ENCODE results near the gene KRTAP10-10.
"Not testable (repeated sequence)": the region's sequence is repeated elsewhere in the genome, so short reads cannot be mapped to it uniquely, and the experiment has no call there.

Gene KRTAP10-10

DNA sequence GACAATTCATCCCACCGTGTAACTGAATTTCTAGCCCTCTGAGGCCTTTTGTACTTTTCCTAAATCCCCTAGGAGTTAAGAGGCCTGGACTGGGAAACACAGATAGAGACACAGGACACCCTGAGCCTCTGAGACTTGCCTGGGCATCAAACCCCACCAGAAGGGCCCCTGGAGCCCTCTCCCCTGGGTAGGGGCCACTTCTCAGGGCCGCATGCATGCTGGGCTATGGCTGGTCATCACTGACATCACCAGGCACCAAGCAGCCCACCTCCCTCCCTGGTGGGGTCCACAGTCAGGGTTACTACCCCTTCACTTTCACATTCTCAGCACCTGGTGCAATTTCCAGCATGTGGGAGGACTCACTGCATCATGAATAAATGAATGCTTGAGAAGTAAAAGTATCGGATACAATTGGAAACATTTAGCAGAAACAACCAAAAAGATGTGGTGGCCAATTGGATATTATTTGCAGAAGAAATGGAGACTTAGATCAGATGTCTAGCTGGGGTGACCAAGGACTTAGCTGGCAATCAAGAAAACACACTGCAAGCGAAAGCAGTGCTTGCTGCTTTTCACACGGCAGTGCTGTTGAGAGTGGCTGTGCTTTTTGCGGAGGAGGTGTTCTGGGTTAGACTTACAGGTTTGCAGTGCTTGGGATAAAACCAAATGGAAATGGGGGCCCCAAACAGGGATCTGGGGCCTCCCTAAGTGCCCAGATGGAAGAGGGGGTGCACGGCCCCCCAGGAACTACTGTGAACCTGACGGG lies 37.7 kb upstream of the KRTAP10-10 start:
- Mint-ChIP-seq H3K9me3 (peaks cover 6% of the 10 kb centered on the region), H3K36me3 (ENCODE audit: low read depth) (no peaks in the 10 kb centered on the region), H3K4me1 (ENCODE audit: low read depth) (no peaks in the 10 kb centered on the region), H3K27ac (no peak overlapping the region), H3K4me3 (no peak overlapping the region), H3K27me3 (peaks cover 5% of the 10 kb centered on the region)

DNA sequence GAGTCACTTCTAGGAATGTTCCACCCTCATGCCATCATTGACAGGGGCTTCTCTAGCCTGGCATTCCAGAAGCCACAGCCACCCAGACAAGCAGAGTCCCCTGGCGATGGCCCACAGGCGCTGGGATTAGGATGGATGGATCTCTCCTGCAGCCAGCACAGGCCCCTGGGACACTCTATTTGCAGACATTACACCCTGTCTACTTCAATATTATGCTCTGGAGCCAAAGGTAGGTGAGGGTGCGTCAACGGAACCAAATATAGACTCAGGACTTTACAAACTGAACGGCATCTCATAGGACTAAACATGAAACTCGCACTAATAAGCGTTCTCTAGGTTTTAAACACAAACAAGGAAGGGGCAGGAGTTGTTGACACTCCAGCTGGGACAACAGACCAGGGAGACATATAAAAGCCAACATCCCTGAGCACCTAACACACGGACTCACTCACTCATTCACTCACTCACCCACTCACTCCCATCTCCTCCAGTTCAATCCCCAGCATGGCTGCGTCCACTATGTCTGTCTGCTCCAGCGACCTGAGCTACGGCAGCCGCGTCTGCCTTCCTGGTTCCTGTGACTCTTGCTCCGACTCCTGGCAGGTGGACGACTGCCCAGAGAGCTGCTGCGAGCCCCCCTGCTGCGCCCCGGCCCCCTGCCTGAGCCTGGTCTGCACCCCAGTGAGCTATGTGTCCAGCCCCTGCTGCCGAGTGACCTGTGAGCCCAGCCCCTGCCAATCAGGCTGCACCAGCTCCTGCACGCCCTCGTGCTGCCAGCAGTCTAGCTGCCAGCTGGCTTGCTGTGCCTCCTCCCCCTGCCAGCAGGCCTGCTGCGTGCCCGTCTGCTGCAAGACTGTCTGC lies 36.8 kb upstream of the KRTAP10-10 start, which contains the start of gene KRTAP10-7:
KRTAP10-7 (plus strand) TSS at position 480 of the 861 bp plus-strand sequence; CDS start at position 505, 25 bp downstream.
- not testable (repeated sequence) for H3K27ac Mint-ChIP-seq; H3K4me1 Mint-ChIP-seq (ENCODE audit: low read depth); H3K4me3 Mint-ChIP-seq; H3K36me3 Mint-ChIP-seq (ENCODE audit: low read depth); H3K9me3 Mint-ChIP-seq
- H3K27me3 Mint-ChIP-seq = peaks cover 11% of the 10 kb centered on the region

DNA sequence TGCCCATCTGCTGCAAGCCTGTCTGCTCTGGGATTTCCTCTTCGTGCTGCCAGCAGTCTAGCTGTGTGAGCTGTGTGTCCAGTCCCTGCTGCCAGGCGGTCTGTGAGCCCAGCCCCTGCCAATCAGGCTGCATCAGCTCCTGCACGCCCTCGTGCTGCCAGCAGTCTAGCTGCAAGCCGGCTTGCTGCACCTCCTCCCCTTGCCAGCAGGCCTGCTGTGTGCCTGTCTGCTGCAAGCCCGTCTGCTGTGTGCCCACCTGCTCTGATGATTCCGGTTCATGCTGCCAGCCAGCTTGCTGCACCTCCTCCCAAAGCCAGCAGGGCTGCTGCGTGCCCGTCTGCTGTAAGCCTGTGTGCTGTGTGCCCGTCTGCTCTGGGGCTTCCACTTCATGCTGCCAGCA lies 36.1 kb upstream of the KRTAP10-10 start:
- H3K4me3 Mint-ChIP-seq; H3K36me3 Mint-ChIP-seq (ENCODE audit: low read depth); H3K27ac Mint-ChIP-seq; H3K9me3 Mint-ChIP-seq; H3K4me1 Mint-ChIP-seq (ENCODE audit: low read depth): not testable (repeated sequence)
- peaks cover 11% of the 10 kb centered on the region for H3K27me3 Mint-ChIP-seq

DNA sequence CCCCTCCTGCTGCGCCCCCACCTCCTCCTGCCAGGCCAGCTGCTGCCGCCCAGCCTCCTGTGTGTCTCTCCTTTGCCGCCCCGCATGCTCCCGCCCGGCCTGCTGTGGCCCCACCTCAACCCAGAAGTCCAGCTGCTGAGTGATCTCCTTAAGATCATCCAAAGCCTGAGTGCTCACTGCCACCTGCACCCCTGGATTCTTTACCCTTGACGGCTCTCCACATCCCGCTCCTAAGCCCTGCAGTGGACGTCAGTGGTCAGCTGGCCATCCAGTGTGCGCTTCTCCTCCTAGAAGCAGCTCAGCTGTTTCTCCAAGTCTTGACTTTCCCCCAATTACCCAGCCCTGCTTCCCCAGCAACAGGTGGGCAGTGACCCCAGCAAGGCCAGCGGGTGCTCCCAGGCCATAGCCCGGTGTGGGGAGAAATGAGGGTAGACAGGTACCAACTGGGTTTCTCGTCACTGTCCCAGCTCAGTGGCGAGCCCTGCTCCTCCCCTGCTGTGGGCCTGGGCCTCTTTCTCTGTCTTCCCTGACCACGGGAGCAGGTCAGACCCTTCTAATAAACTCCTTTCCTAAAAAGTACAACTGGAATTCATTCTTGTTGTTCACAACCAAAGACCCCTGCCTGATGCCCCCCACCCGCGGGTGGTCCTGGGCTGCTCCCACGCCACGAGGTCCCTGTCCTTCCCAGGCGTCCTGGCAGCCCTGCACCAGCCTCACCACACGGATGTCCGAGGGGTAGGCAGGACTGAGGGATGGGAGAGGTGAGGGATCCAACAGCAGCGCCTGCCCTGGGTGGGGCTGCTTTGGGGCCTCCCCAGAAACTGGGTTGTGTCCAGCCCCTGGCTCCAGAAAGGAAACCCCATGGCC lies 35.3 kb upstream of the KRTAP10-10 start:
- Mint-ChIP-seq H3K27me3 (peaks cover 11% of the 10 kb centered on the region), H3K9me3 (peaks cover 6% of the 10 kb centered on the region), H3K36me3 (ENCODE audit: low read depth) (no peaks in the 10 kb centered on the region), H3K27ac (no peak overlapping the region), H3K4me3 (no peak overlapping the region), H3K4me1 (ENCODE audit: low read depth) (no peaks in the 10 kb centered on the region)

DNA sequence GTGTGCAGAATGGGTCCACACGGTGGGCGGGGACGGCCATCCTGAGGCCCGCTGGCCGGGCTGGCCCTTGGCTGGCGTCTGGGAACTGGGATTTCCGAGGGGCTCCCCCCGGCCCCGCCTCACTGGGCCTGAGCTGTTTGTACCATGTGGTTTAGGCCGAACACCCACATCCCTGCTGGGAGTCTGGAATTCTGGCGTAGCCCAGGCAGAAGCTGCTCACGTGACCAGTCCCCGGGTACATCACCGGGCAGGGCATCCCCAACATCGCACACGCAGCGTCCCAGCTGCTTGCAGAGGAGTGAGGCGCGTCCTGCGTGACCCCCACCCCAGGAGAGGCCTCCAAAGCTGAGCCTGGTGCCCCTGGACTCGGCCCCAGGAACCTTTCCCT lies 34.7 kb upstream of the KRTAP10-10 start:
- Mint-ChIP-seq H3K36me3 (ENCODE audit: low read depth) (no peaks in the 10 kb centered on the region), H3K4me1 (ENCODE audit: low read depth) (no peaks in the 10 kb centered on the region), H3K27me3 (peaks cover 11% of the 10 kb centered on the region), H3K9me3 (peaks cover 7% of the 10 kb centered on the region), H3K27ac (no peak overlapping the region), H3K4me3 (no peak overlapping the region)

DNA sequence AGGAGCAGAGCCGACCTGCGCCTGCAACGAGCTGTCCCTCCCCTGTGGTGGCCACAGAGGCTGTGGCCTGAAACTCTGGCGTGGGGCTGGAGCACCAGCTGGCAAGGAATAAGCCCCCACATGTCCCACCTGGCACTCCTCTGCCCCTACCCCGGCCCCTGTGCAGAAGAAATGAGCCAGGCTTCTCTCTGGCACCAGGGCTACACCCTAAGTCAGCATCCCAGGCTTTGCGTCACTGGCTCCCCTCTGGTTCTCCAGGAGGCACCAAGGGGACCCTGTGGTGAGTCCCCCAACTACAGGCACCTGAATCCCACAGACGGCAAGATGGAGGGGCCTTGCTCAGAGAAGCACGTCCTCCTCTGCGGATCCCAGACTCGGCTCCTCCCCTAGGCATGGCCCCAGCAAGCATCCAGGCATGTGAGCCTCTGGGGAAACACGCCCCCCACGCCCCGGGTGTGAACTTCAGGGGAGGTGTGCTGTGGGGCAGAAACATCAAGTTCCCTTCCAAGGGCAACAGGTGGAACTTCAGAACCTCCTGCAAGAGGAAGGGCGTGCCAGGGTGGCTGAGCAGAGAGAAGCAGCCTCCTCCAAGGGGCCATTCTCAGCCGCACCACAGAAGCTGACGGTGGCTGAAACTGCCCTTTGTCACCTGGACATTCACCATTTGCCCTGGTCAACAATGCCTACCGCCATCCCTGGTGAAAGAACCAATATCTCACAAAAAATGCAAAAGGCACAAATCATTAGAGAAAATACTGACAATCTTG lies 33.9 kb upstream of the KRTAP10-10 start:
- Mint-ChIP-seq H3K4me1 (ENCODE audit: low read depth) (no peaks in the 10 kb centered on the region), H3K27ac (no peak overlapping the region)

DNA sequence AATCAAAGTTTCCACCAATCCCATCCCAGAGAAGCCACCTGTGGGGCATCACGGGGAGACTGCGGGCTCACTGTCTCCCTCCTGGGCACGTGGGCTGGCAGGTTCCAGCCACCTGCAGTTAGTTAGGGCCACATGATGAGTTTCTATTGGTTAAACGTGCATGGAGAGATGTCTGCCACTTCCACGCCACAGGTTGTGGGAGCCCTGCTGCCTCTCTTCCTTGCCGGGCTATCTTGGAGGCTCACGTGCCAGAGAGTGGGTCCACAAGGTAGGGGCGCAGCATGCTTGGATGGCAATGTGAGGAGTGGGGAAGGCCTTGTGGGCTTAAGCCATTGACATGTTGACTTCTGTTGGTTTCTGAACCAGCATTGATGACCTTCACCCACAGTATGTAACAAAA lies 33.2 kb upstream of the KRTAP10-10 start:
- H3K9me3 Mint-ChIP-seq = peaks cover 8% of the 10 kb centered on the region
- no peak overlapping the region for H3K4me3 Mint-ChIP-seq
- H3K4me1 Mint-ChIP-seq (ENCODE audit: low read depth) = no peaks in the 10 kb centered on the region
- H3K36me3 Mint-ChIP-seq (ENCODE audit: low read depth) = no peaks in the 10 kb centered on the region
- H3K27me3 Mint-ChIP-seq = peaks cover 6% of the 10 kb centered on the region
- H3K27ac Mint-ChIP-seq = no peak overlapping the region

More for the DNA sequence above, 33.9 kb upstream of the KRTAP10-10 start:
- no peak overlapping the region for H3K4me3 Mint-ChIP-seq
- H3K27me3 Mint-ChIP-seq = peaks cover 11% of the 10 kb centered on the region
- H3K36me3 Mint-ChIP-seq (ENCODE audit: low read depth) = no peaks in the 10 kb centered on the region
- peaks cover 11% of the 10 kb centered on the region for H3K9me3 Mint-ChIP-seq

DNA sequence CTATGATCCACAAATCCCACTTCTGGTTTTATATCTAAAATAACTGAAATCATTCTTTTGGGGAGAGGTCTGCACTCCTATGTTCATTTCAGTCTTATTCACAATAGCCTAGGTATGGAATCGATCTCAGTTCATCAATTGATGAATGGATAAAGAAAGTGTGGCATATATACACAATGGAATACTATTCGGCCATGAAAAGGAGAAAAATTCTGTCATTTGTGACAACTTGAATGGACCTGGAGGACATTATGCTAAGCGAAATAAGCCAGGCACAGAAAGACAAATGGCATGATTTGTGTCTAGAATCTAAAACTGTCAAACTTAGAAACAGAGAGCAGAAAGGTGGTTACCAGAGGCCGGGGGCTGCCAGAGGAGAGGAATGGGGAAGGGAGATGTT lies 30.7 kb upstream of the KRTAP10-10 start:
- no peak overlapping the region for H3K4me3 Mint-ChIP-seq
- peaks cover 6% of the 10 kb centered on the region for H3K36me3 Mint-ChIP-seq (ENCODE audit: low read depth)
- peaks cover 27% of the 10 kb centered on the region for H3K9me3 Mint-ChIP-seq
- no peak overlapping the region for H3K27ac Mint-ChIP-seq
- peaks cover 6% of the 10 kb centered on the region for H3K27me3 Mint-ChIP-seq
- no peaks in the 10 kb centered on the region for H3K4me1 Mint-ChIP-seq (ENCODE audit: low read depth)

DNA sequence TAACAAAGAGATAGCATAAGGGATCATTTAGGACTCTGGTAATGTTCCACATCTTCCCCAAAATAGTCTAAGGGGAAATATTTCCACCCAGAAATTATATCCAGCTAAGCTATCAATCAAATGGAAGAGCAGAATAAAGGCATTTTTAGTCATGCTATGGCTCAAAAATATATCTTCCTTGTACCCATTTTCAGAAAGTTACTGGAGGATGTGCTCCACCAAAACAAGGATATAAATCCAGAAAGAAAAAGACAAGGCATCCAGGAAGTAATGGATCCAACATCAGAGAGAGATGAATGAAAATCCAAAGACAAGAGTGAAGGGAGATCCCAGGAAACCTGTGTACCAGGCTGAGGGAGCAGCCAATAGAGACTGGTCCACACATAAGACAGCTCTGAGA lies 28.0 kb upstream of the KRTAP10-10 start:
- Mint-ChIP-seq H3K36me3 (ENCODE audit: low read depth) (peaks cover 6% of the 10 kb centered on the region), H3K4me3 (no peak overlapping the region), H3K4me1 (ENCODE audit: low read depth) (no peaks in the 10 kb centered on the region), H3K27me3 (peaks cover 6% of the 10 kb centered on the region), H3K9me3 (peaks cover 29% of the 10 kb centered on the region), H3K27ac (no peak overlapping the region)

DNA sequence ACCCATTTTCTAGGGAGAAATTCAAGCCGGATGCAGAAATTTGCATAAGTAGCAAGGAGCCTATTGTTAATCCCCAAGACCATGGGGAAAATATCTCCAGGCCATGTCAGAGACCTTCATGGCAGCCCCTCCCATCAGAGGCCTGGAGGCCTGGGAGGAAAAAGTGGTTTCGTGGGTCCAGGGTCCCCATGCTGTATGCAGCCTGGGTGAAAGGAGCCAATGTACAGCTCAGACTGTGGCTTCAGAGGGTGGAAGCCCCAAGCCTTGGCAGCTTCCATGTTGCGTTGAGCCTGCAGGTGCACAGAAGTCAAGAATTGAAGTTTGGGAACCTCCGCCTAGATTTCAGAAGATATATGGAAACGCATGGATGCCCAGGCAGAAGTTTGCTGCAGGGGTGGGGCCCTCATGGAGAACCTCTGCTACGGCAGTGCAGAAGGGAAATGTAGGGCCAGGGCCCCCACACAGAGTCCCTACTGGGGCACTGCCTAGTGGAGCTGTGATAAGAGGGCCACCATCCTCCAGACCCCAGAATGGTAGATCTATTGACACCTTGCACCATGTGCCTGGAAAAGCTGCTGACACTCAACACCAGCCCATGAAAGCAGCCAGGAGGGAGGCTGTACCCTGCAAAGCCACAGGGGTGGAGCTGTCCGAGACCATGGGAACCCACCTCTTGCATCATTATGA lies 26.9 kb upstream of the KRTAP10-10 start:
- not testable (repeated sequence) for H3K27ac Mint-ChIP-seq; H3K4me1 Mint-ChIP-seq (ENCODE audit: low read depth); H3K4me3 Mint-ChIP-seq; H3K27me3 Mint-ChIP-seq; H3K36me3 Mint-ChIP-seq (ENCODE audit: low read depth)
- H3K9me3 Mint-ChIP-seq = peaks cover 29% of the 10 kb centered on the region

DNA sequence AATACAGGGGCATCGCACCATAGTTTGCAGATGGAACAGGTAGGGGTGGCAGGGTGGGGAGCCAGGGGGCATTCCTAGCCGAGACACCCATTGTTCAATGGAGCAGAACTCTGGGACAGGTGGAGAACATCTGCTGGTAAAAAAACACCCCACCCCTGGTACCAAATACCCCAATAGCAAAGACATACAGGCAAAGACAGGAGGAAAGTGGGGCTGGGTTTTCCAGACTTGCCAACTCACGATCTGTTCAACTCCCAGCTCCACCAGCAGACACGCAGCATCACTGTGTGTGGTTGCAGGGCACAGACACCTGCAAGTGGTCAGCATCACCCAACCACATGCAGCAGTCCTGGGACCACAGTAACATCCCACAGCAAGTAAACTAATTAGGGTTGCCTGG lies 25.6 kb upstream of the KRTAP10-10 start:
- Mint-ChIP-seq H3K9me3 (peaks cover 29% of the 10 kb centered on the region), H3K27me3 (no peaks in the 10 kb centered on the region), H3K4me3 (no peak overlapping the region), H3K36me3 (ENCODE audit: low read depth) (peaks cover 6% of the 10 kb centered on the region), H3K27ac (no peak overlapping the region), H3K4me1 (ENCODE audit: low read depth) (peaks cover 7% of the 10 kb centered on the region)

DNA sequence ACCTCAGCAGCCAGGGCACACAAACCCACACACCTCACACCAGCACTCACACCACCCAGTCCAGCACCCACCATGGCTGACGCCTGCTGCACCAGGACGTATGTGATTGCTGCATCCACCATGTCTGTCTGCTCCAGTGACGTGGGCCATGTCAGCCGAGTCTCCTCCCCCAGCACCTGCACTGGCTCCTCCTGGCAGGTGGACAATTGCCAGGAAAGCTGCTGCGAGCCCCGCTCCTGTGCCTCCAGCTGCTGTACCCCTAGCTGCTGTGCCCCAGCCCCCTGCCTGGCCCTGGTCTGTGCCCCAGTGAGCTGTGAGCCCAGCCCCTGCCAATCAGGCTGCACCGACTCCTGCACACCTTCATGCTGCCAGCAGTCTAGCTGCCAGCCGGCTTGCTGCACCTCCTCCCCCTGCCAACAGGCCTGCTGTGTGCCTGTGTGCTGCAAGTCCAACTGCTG lies 25.1 kb upstream of the KRTAP10-10 start, which contains the start of gene KRTAP10-8:
KRTAP10-8 (plus strand) TSS at position 51 of the 458 bp plus-strand sequence; CDS start at position 73, 22 bp downstream.
- Mint-ChIP-seq H3K4me3 (no peak within 1 kb of the TSS), H3K27me3 (no peaks in the 10 kb centered on the region), H3K36me3 (ENCODE audit: low read depth) (peaks cover 6% of the 10 kb centered on the region), H3K27ac (no peak within 1 kb of the TSS), H3K4me1 (ENCODE audit: low read depth) (peaks cover 11% of the 10 kb centered on the region), H3K9me3 (peaks cover 29% of the 10 kb centered on the region)

DNA sequence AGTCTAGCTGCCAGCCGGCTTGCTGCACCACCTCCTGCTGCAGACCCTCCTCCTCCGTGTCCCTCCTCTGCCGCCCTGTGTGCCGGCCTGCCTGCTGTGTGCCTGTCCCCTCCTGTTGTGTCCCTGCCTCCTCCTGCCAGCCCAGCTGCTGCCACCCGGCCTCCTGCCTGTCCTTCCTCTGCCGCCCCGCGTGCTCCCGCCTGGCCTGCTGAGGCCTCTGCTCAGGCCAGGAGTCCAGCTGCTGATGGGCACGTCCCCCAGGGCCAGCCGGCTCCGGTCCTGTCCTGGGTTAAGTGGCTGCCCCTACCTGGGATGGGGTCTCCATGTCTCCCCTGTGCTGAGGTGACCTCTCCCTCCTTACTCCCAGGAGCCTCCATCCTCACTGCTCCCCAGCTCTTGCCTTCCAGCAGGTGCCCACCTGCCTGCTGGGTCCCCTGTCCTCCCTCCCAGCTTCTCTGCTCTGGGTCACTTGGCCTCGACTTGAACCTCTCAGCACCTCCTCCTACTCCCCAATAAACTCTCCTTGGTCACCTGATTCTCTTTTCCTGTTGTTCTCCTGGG lies 24.4 kb upstream of the KRTAP10-10 start:
- Mint-ChIP-seq H3K4me1 (ENCODE audit: low read depth) (peaks cover 17% of the 10 kb centered on the region), H3K27ac (no peak overlapping the region), H3K4me3 (no peak overlapping the region), H3K27me3 (no peaks in the 10 kb centered on the region), H3K36me3 (ENCODE audit: low read depth) (peaks cover 6% of the 10 kb centered on the region), H3K9me3 (peaks cover 25% of the 10 kb centered on the region)

Data from stimulated activated naive CD8-positive, alpha-beta T cell treated with anti-CD3 and anti-CD28 coated beads, Interleukin-15, Interleukin-2, amounts not matched to agents 100 ng/mL and 50 ng/mL, for 24 hours (primary cell).